ENCODE results near the gene ZNF580. TPM values are rescaled to one million over a fixed set of nuclear protein-coding genes. Genes with fewer than 3 reads are reported as not detected.

ZNF580 gene
- total and polyA plus RNA-seq, 2 of the 8 experiments (the other 6 are each of a cell fraction or from before 2014, with no cell fraction given), result 12.0 to 24.6 TPM

GRCh38 chr19:55674841-55675660, 34.2 kb downstream of the ZNF580 start, which contains the start of gene EPN1 (continued):
- no peak for TF ChIP-seq CHD7 (IDR thresholded peaks at IDR 0.05; ENCODE audit: insufficient replicate concordance, low read length)
- no peak for TF ChIP-seq TEAD4 (IDR thresholded peaks at IDR 0.05; ENCODE audit: low read depth, low read length)
- peak; percentile 75 for TF ChIP-seq PHF8 (conservative IDR thresholded peaks at IDR 0.05; ENCODE audit: low read depth, low read length)
- TF ChIP-seq ZNF274 (IDR thresholded peaks at IDR 0.05; ENCODE audit: borderline replicate concordance, extremely low read depth, low read length), result no peak
- TF ChIP-seq MAFK (IDR thresholded peaks at IDR 0.05; ENCODE audit: low read depth, low read length), result no peak
- no peak for TF ChIP-seq SAP30 (IDR thresholded peaks at IDR 0.05; ENCODE audit: insufficient read depth, insufficient replicate concordance, low read length)
- no peak for TF ChIP-seq FOSL1 (IDR thresholded peaks at IDR 0.05; ENCODE audit: insufficient read depth, low read depth, low read length)
- peak; percentile 47; the same call in 1 of the 2 replicates for TF ChIP-seq RBBP5 (IDR thresholded peaks at IDR 0.05; ENCODE audit: borderline replicate concordance, low read depth, low read length)
- TF ChIP-seq NANOG (IDR thresholded peaks at IDR 0.05; ENCODE audit: insufficient read depth, low read depth, low read length, poor library complexity, severe bottlenecking), result no peak
- peak; percentile 5 to 80 for TF ChIP-seq POLR2A (IDR thresholded peaks at IDR 0.05; ENCODE audit: control extremely low read depth in 1 of 2, low read depth in 2 of 2, low read length in 2 of 2)

Measured in H1 (cell line).